Stimulated activated CD8-positive, alpha-beta memory T cell treated with anti-CD3 and anti-CD28 coated beads, Interleukin-15, amount 100 ng/mL, for 1 hour (primary cell): Measurements from ENCODE around the gene SYCE3.
"Not testable (repeated sequence)": the region's sequence is repeated elsewhere in the genome, so short reads cannot be mapped to it uniquely, and the experiment has no call there.

Source experiments
- DNase-seq: peaks from one replicate; pipeline ENCODE4 v3.0.0-alpha.2; 2020; ENCODE audit warnings: low read depth

SYCE3 gene

DNA sequence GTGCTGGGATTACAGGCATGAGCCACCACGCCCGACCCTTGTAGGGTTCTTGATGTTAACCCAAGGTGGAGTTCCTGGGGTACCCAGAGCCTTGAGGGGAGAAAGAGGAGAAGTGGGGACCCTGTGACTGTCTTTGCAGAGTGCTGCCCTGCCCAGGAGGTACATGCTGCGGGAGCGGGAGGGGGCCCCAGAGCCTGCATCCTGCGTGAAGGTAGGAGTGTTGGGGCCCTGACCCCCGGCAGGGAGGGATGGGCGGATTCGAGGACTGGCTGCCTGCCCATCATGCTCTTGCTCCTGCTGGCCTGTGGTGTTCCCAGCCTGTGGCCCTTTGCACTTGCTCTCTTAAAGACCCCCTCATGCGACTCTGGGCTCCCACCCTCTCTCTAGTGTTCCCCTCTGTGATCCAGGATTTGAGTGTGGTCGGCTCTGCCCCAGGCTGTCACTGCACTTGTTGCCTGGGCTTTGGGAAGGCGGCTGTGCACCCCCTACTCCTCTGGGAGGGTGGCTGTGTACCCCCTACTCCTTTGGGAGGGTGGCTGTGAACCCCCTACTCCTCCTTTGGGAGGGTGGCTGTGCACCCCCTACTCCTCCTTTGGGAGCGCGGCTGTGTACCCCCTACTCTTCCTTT, 41.8 kb downstream of the SYCE3 start:
- DNase-seq, result no peak

GRCh38 chr22:50520184-50520583, 42.5 kb downstream of the SYCE3 start:
- not testable (repeated sequence) for DNase-seq

- DNase-seq, result no peak
Measured at GRCh38 chr22:50519151-50519550, 43.6 kb downstream of the SYCE3 start.

GRCh38 chr22:50518606-50519005, 44.1 kb downstream of the SYCE3 start:
- no peak for DNase-seq

DNA sequence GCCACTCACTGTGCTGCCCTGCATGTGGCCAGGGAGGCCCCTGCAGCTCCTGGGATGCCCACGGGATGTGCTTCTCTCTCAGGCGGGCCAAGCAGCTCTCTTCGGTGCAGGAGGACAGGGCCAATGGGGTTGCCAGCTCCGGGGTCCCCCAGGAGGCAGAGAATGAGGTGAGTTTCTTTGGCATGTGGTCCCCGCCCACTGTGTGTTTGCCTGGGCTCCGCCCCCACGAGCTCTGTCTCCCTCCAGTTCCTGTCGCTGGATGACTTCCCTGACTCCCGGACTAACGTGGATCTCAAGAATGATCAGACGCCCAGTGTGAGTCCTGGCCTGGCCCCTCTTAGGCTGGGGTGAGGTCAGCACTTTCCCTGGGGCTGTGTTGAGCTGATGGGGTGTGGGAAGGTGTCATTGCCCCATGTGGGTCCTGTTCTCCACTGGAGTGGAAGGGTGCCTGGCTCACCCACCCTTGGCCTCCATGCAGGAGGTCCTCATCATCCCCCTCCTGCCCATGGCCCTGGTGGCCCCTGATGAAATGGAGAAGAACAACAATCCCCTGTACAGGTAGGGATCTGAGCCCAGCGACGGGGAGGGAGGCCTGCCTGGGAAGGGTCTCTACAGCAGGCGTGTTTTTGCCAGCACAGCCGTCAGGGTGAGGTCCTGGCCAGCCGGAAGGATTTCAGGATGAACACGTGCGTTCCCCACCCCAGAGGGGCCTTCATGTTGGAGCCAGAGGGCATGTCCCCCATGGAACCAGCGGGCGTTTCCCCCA, 45.0 kb downstream of the SYCE3 start:
- DNase-seq, result no peak

DNA sequence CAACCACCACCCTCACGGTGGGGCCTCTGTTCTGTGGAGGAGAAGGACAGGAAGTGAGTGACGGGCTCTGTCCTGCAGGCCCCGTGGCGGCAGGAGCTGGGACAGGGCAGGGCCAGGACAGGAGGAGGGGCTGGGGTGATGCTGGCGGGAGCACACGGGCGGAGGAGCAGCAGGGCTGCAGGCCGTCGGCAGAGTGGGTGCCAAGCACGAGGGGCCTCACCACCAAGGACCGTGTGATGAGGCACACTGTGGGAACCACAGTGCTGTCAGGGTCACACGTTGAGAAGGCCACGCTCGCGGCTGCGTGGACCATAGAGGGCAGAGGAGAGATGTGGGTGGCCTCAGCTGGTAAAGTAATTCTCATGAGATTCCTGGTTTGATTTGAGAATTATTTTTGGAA, 45.8 kb downstream of the SYCE3 start:
- no peak for DNase-seq

DNA sequence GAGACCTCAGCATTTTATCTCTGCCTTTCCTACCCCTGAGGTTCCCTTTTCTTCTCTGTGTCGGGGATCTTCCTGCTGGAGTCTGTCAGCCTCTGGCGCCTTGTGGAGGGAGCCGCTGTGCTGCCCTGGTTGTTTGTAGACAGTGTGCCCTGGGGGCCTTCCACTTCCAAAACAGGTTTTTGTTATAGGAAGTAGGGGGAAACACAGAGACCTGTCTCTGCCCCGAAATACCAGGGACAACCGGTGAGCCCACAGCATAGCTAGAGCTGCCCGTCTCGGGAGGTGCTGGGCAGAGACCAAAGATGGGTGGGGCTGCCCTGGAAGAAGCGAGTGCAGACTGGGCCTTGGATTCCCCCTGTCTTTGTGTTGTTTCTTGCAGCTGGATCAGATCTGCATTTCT, 46.7 kb downstream of the SYCE3 start:
- DNase-seq, result no peak

GRCh38 chr22:50513175-50513574, 49.5 kb downstream of the SYCE3 start:
- DNase-seq, result no peak

- DNase-seq, result no peak
Measured at GRCh38 chr22:50508897-50509296, 53.8 kb downstream of the SYCE3 start.

- peak; percentile 96 for DNase-seq
Measured at GRCh38 chr22:50507991-50508884, 54.5 kb downstream of the SYCE3 start, which contains the start of gene NCAPH2. NCAPH2 (plus strand) TSS chr22:50508224; CDS start chr22:50508338, 114 bp downstream.

- DNase-seq, result peak; percentile 83
Measured at GRCh38 chr22:50507421-50507990, 55.2 kb downstream of the SYCE3 start, which contains the start of gene LMF2. LMF2 (minus strand) TSS chr22:50507702; CDS start chr22:50507675, 27 bp downstream.

- no peak for DNase-seq
Measured at GRCh38 chr22:50506611-50507420, 55.9 kb downstream of the SYCE3 start.

- no peak for DNase-seq
Measured at GRCh38 chr22:50505776-50506610, 56.7 kb downstream of the SYCE3 start.

DNA sequence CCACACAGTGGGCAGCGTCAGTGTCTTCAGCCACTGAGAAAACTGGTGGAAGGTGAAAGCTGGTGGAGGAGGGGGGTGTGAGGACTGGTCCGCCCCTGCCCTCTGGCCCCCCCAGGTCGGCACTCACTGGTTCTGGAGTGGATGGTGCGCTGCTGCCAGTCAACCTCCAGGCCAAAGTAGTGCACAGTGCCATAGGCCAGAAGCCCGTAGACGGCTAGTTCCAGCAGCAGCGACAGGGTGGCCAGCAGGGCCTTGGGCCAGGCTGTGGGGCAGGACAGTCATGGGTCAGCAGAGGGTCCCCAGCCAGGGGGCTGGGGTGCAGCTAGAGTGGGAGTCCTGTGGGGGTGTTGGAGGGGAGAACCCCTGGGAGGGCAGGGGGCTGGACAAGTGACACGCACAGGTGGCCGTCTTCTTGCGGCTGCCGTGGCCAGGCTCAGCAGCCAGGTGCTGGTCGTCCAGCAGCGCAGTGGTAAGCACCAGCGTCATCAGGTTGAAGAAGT, 57.4 kb downstream of the SYCE3 start:
- no peak for DNase-seq

GRCh38 chr22:50504369-50505211, 58.1 kb downstream of the SYCE3 start:
- DNase-seq, result no peak

- no peak for DNase-seq
Measured at GRCh38 chr22:50503475-50504145, 59.1 kb downstream of the SYCE3 start.

- no peak for DNase-seq
Measured at GRCh38 chr22:50502628-50503474, 59.9 kb downstream of the SYCE3 start.

GRCh38 chr22:50502096-50502495, 60.6 kb downstream of the SYCE3 start:
- DNase-seq, result no peak
